H1 (cell line): ENCODE measurements around the gene EVI5. TPM values are rescaled to one million over a fixed set of nuclear protein-coding genes. Genes with fewer than 3 reads are reported as not detected.

Experiments
- CTCF ChIA-PET: fragments of 300-600 bp; sonication (Branson Sonifier 250); formaldehyde crosslinking; loops from one replicate; lab custom pipeline; 2021; ENCODE audit not compliant: partially characterized antibody; lab: Charles Lee
- POLR2A ChIA-PET: fragments of 300-600 bp; sonication (Branson Sonifier 250); formaldehyde crosslinking; loops from one replicate; lab custom pipeline; 2021; ENCODE audit warnings: inconsistent platforms; ENCODE audit not compliant: partially characterized antibody; lab: Charles Lee
- DNase-seq, 2 experiments: peaks; one replicate each; pipeline versions ENCODE4 v3.0.0 to v3.0.0-alpha.2; 2010 to 2022; ENCODE audit warnings: low spot score in 2 of 2, low read depth in 1 of 2, mixed read lengths in 1 of 2
- FAIRE-seq: peaks from 2 replicates; lab custom pipeline; 2011; peaks lifted over from hg19 to GRCh38; lab: Jason Lieb, UNC
- H2AFZ ChIP-seq: 2 replicates; pipeline ENCODE4 v1.8.1; 2012; ENCODE audit warnings: low read length, inconsistent platforms
- H2AK5ac ChIP-seq: 2 replicates; pipeline ENCODE4 v1.6.1; 2013; ENCODE audit warnings: low read depth, low read length
- H2BK120ac ChIP-seq: replicated peaks from 2 replicates; pipeline ENCODE3; 2013; ENCODE audit warnings: low read depth, low read length, inconsistent platforms
- H2BK12ac ChIP-seq: 2 replicates; pipeline ENCODE4 v1.6.1; 2013; ENCODE audit warnings: low read depth, low read length
- H2BK15ac ChIP-seq: 2 replicates; pipeline ENCODE4 v1.6.1; 2013; ENCODE audit warnings: low read length
- H2BK20ac ChIP-seq: 2 replicates; pipeline ENCODE4 v1.6.1; 2013; ENCODE audit warnings: low read length
- H2BK5ac ChIP-seq: 2 replicates; pipeline ENCODE4 v1.6.1; 2013; ENCODE audit warnings: low read depth, low read length
- H3K14ac ChIP-seq: 2 replicates; pipeline ENCODE4 v1.6.1; 2013; ENCODE audit warnings: inconsistent platforms; ENCODE audit not compliant: insufficient read length
- H3K18ac ChIP-seq: 2 replicates; pipeline ENCODE4 v1.6.1; 2013; ENCODE audit warnings: low read length; ENCODE audit errors: extremely low read depth
- H3K23ac ChIP-seq: 2 replicates; pipeline ENCODE4 v1.6.1; 2013; ENCODE audit warnings: inconsistent platforms; ENCODE audit not compliant: insufficient read length
- H3K23me2 ChIP-seq: 2 replicates; pipeline ENCODE4 v1.6.1; 2013; ENCODE audit warnings: low read depth, low read length
- H3K27ac ChIP-seq: 2 replicates; pipeline ENCODE4 v1.6.1; 2011; ENCODE audit warnings: low read depth, low read length, inconsistent platforms
- H3K27me3 ChIP-seq, 4 experiments: replicated peaks in 1 of 4; 1 replicate in 1 of 4; 2 replicates in 3 of 4; pipeline versions ENCODE4 v1.6.1 to v1.8.1; 2011 to 2013; ENCODE audit warnings: low read length in 3 of 4, mild to moderate bottlenecking in 3 of 4, inconsistent platforms in 2 of 4, mixed read lengths in 2 of 4, moderate library complexity in 1 of 4; ENCODE audit not compliant: control insufficient read depth in 3 of 4, insufficient read depth in 3 of 4; ENCODE audit errors: extremely low read depth in 1 of 4
- H3K36me3 ChIP-seq, 4 experiments: 2 replicates each; pipeline versions ENCODE4 v1.6.1 to v1.8.1; 2011 to 2013; ENCODE audit warnings: mild to moderate bottlenecking in 4 of 4, low read length in 3 of 4, moderate library complexity in 2 of 4, control low read depth in 1 of 4, inconsistent platforms in 1 of 4; ENCODE audit not compliant: insufficient read depth in 4 of 4, control insufficient read depth in 2 of 4
- H3K4ac ChIP-seq: replicated peaks from 2 replicates; pipeline ENCODE3; 2013; ENCODE audit warnings: low read length, low read depth, mixed read lengths, inconsistent platforms; ENCODE audit not compliant: insufficient read length
- H3K4me1 ChIP-seq, 4 experiments: replicated peaks in 1 of 4; 1 replicate in 1 of 4; 2 replicates in 3 of 4; pipeline versions ENCODE4 v1.6.1 to v1.8.1; 2011 to 2013; ENCODE audit warnings: low read length in 3 of 4, inconsistent platforms in 2 of 4, mixed read lengths in 1 of 4; ENCODE audit not compliant: insufficient read depth in 4 of 4, control insufficient read depth in 3 of 4
- H3K4me2 ChIP-seq, 2 experiments: 2 replicates each; pipeline versions ENCODE4 v1.6.1 to v1.8.1; 2011 to 2013; ENCODE audit warnings: low read depth in 2 of 2, low read length in 2 of 2, control low read depth in 1 of 2, inconsistent platforms in 1 of 2, mild to moderate bottlenecking in 1 of 2; ENCODE audit not compliant: insufficient read depth in 1 of 2
- H3K4me3 ChIP-seq, 4 experiments: fragments of 200-600, 300-600 bp in 1 of 4; sonication (generic), shearing (Covaris generic), sonication (Bioruptor Twin) in 1 of 4; 2 replicates each; pipeline versions ENCODE4 v1.5.1 to v1.8.1; 2011 to 2016; ENCODE audit warnings: low read length in 4 of 4, low read depth in 3 of 4, control low read depth in 2 of 4, inconsistent platforms in 2 of 4, mild to moderate bottlenecking in 2 of 4, mixed read lengths in 1 of 4, moderate library complexity in 1 of 4; ENCODE audit not compliant: insufficient read depth in 2 of 4; ENCODE audit errors: extremely low read depth in 1 of 4
- H3K56ac ChIP-seq: replicated peaks from 2 replicates; pipeline ENCODE3; 2013; ENCODE audit warnings: low read depth, mild to moderate bottlenecking, mixed read lengths, low read length, inconsistent platforms; ENCODE audit not compliant: insufficient read length
- H3K79me1 ChIP-seq: 2 replicates; pipeline ENCODE4 v1.6.1; 2013; ENCODE audit warnings: low read depth, low read length, control low read depth
- H3K79me2 ChIP-seq, 2 experiments: 2 replicates each; pipeline versions ENCODE4 v1.6.1 to v1.8.1; 2012 to 2013; ENCODE audit warnings: low read length in 2 of 2, mild to moderate bottlenecking in 2 of 2, inconsistent platforms in 1 of 2; ENCODE audit not compliant: insufficient read depth in 2 of 2, control insufficient read depth in 1 of 2
- H3K9ac ChIP-seq, 4 experiments: replicated peaks in 1 of 4; 1 replicate in 1 of 4; 2 replicates in 3 of 4; pipeline versions ENCODE4 v1.6.1 to v1.8.1; 2011 to 2013; ENCODE audit warnings: low read depth in 3 of 4, low read length in 3 of 4, control low read depth in 2 of 4, mild to moderate bottlenecking in 2 of 4, moderate library complexity in 2 of 4, inconsistent platforms in 1 of 4; ENCODE audit errors: extremely low read depth in 1 of 4
- H3K9me3 ChIP-seq, 2 experiments: 2 replicates each; pipeline versions ENCODE4 v1.6.1 to v1.8.1; 2012 to 2013; ENCODE audit warnings: mild to moderate bottlenecking in 2 of 2, moderate library complexity in 2 of 2, control low read depth in 1 of 2, inconsistent platforms in 1 of 2, low read depth in 1 of 2, low read length in 1 of 2, mixed read lengths in 1 of 2; ENCODE audit not compliant: insufficient read depth in 2 of 2
- H4K20me1 ChIP-seq, 2 experiments: replicated peaks in 1 of 2; 2 replicates each; pipeline versions ENCODE3 to v1.8.1; 2011 to 2013; ENCODE audit warnings: inconsistent platforms in 2 of 2, low read length in 2 of 2, mild to moderate bottlenecking in 1 of 2; ENCODE audit not compliant: insufficient read depth in 2 of 2, control insufficient read depth in 1 of 2
- H4K5ac ChIP-seq: 2 replicates; pipeline ENCODE4 v1.6.1; 2013; ENCODE audit warnings: low read length, low read depth, mixed read lengths, inconsistent platforms; ENCODE audit not compliant: insufficient read length
- H4K8ac ChIP-seq: 2 replicates; pipeline ENCODE4 v1.8.0; 2013; ENCODE audit warnings: mild to moderate bottlenecking, moderate library complexity, low read length, inconsistent platforms; ENCODE audit not compliant: insufficient read depth; ENCODE audit errors: extremely low read depth
- H4K91ac ChIP-seq: replicated peaks from 2 replicates; pipeline ENCODE3; 2013; ENCODE audit warnings: low read length, mixed read lengths, inconsistent platforms; ENCODE audit not compliant: insufficient read length
- MAX ChIP-seq: IDR thresholded peaks from 2 replicates; pipeline ENCODE4 v1.6.1; 2012; ENCODE audit warnings: inconsistent platforms
- WGBS, 2 experiments: shearing (Covaris generic) in 1 of 2; methylation state at CpG; one replicate each; pipeline versions ENCODE4 v1.1.6 to v1.1.7; 2013 to 2015; ENCODE audit warnings: low lambda C conversion rate in 2 of 2, mixed read lengths in 2 of 2, inconsistent platforms in 1 of 2, low coverage in 1 of 2, missing lambda C conversion rate in 1 of 2; ENCODE audit not compliant: insufficient replicate concordance in 2 of 2, insufficient coverage in 1 of 2, insufficient read length in 1 of 2; ENCODE audit errors: extremely low coverage in 1 of 2, missing lambda C conversion rate in 1 of 2; 5-methylcytosine and 5-hydroxymethylcytosine counted together
- polyA plus RNA-seq, 7 experiments: library from polyadenylated mRNA; depleted of rRNA in 3 of 7; stranded (reverse) in 5 of 7; unstranded in 2 of 7; fragments of >200 nt in 5 of 7; fragments of 200-250 nt in 2 of 7; gene quantifications; 1 replicate in 5 of 7; 2 replicates in 1 of 7; 4 replicates in 1 of 7; pipeline versions ENCODE4 v1.2.1 to v1.2.3, GENCODE V29; 2011 to 2013; ENCODE audit warnings: missing spikeins in 2 of 7, mixed read lengths in 2 of 7
- total RNA-seq: library from RNA; stranded (reverse); fragmentation: NEBNext Ultra II Directional; extraction: Animal tissue kit (Norgen Biotek cat#: 25700); gene quantifications from 2 replicates; pipeline ENCODE4 v1.2.1, GENCODE V29; 2021

Gene EVI5
- total and polyA plus RNA-seq, 2 of the 8 experiments (the other 6 are each of a cell fraction or from before 2014, with no cell fraction given): 1.7 to 13.7 TPM

- Histone ChIP-seq H3K18ac (no peak overlapping the region), H2AFZ (no peak overlapping the region), H2BK20ac (no peak overlapping the region), H2BK120ac (no peak overlapping the region), H2AK5ac (no peak overlapping the region), H4K8ac (no peak overlapping the region), H3K79me2 (no peaks in the 10 kb centered on the region), H3K56ac (no peak overlapping the region), H4K20me1 (no peaks in the 10 kb centered on the region), H3K27ac (no peak overlapping the region), H3K4me1 (no peaks in the 10 kb centered on the region), H3K27me3 (no peaks in the 10 kb centered on the region), H3K4me2 (no peak overlapping the region), H3K9me3 (no peaks in the 10 kb centered on the region), H3K23me2 (no peaks in the 10 kb centered on the region), H3K4ac (no peak overlapping the region), H2BK12ac (no peak overlapping the region), H4K91ac (no peak overlapping the region), H3K4me3 (no peak overlapping the region), H3K9ac (no peak overlapping the region), H3K14ac (no peak overlapping the region), H3K23ac (no peak overlapping the region), H3K79me1 (no peaks in the 10 kb centered on the region), H2BK15ac (no peak overlapping the region), H4K5ac (no peak overlapping the region), H3K36me3 (no peaks in the 10 kb centered on the region), H2BK5ac (no peak overlapping the region)
- no peak for FAIRE-seq
- no peak for DNase-seq
- POLR2A ChIA-PET: no interaction called here
- WGBS, 2 experiments: 89% methylated on average over 2 of the region's 2 CpGs; no CpG with 5 or more reads in 1 of the 2 experiments
- CTCF ChIA-PET: no interaction called here
- TF ChIP-seq MAX: no peak
Measured at GRCh38 chr1:92495392-92496063, 289.4 kb downstream of the EVI5 start.
